ENCODE data around the gene TRPV2. TPM values are rescaled to one million over a fixed set of nuclear protein-coding genes. Genes with fewer than 3 reads are reported as not detected.

The TRPV2 gene
- total RNA-seq, 1 experiment from 2014 or later: 0.41 TPM

DNA sequence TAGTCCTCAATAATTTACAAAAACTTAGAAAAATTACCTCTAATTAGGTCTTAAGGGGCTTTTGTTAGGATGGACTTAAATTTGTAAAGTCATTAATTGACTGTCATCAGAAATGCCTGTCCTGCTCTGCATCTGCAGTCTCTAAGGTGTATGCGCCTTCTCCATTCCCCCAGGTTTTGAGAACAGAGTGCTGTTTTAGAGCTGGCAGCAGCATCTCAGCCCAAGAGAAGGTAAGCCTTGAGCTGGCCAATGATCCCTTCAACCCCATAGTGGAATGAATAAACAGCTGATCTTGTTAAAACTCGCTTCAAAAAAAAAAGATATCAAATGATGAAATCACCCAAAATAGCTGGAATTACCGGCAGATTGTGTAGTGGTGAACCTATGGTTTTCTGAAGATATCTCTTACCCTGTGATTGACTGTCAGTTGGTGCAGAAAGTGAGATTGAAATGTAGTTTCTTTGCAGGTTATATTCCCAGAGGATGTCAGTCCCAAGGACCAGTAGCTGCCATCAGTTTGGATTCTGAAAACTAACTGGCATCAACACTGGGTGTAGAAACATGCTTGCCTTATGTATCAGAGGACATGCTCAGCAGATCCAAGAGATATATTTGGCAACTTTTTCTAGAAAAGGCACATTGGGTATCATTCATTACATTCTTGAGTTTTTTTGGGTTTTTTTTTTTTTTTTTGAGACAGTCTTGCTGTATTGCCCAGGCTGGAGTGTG is 25.7 kb downstream of the TRPV2 start:
- H3K36me3 ChIP-seq (ENCODE audit: control insufficient read depth, insufficient read depth, low read length): peaks cover 24% of the 10 kb centered on the region
- DNase-seq: no peak
- Mint-ChIP-seq H3K36me3 (ENCODE audit: insufficient read depth, unreplicated experiment) (peaks cover 82% of the 10 kb centered on the region), H3K4me1 (ENCODE audit: low read depth, unreplicated experiment) (peaks cover 27% of the 10 kb centered on the region), H3K9me3 (ENCODE audit: unreplicated experiment) (no peaks in the 10 kb centered on the region), H3K4me3 (ENCODE audit: unreplicated experiment) (peak overlapping the region; percentile 86), H3K27ac (ENCODE audit: unreplicated experiment) (peak overlapping the region; percentile 93), H3K27me3 (ENCODE audit: insufficient read depth, unreplicated experiment) (no peaks in the 10 kb centered on the region)
- TF ChIP-seq CTCF (IDR thresholded peaks at IDR 0.05; ENCODE audit: insufficient read depth in 1 of 2, low read depth in 1 of 2, low read length in 1 of 2, severe bottlenecking in 1 of 2, unreplicated experiment in 1 of 2): no peak
- CTCF ChIA-PET: interaction anchor here (0.7 to 1.1 kb wide), 2 partner anchors 13 to 55 kb away, joined by 3 read pairs; no protein-coding TSS in a partner anchor
- no peaks in the 10 kb centered on the region for H3K9me3 ChIP-seq
- BruUV-seq (replicated peaks): no TSS peak
- H3K4me1 ChIP-seq: peaks cover 47% of the 10 kb centered on the region
- 0 out of 2 replicates have a peak overlapping the region, but pooled peaks have one; percentile 1 for H3K4me3 ChIP-seq (ENCODE audit: low read depth, low read length)
- H3K27me3 ChIP-seq (replicated peaks; ENCODE audit: control insufficient read depth, insufficient read depth, low read length): no peaks in the 10 kb centered on the region
- intact Hi-C loops (cut with micrococcal nuclease; ENCODE audit: unreplicated experiment): loop anchor here (5.0 kb wide), 1 partner anchor 154 kb away; no protein-coding TSS in a partner anchor
- POLR2A ChIA-PET: interaction anchor here (1.3 kb wide), 1 partner anchor 580 kb away, joined by 5 read pairs; no protein-coding TSS in a partner anchor

DNA sequence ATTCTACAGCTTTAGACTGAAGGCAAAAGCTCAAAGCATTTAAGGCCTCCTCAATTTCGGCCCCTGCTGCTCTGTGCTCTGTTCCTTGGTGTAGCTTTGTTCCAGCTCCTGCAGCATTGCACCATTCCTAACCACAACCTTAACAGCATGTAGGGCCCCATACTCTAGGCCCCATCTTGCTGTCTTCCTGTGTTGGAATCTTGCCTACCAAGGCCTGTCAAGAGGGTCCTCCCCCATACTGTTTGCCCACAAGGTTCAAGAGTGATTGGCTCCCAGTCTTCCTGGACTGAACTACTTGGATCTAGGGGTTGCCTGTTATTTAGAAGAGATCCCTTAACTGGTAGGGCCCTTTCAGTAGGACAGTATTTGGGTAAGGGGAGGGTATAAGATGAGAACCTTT is 26.8 kb downstream of the TRPV2 start:
- no peaks in the 10 kb centered on the region for H3K9me3 ChIP-seq
- Mint-ChIP-seq H3K27ac (ENCODE audit: unreplicated experiment) (peak overlapping the region; percentile 80), H3K36me3 (ENCODE audit: insufficient read depth, unreplicated experiment) (peaks cover 93% of the 10 kb centered on the region), H3K9me3 (ENCODE audit: unreplicated experiment) (no peaks in the 10 kb centered on the region), H3K4me3 (ENCODE audit: unreplicated experiment) (peak overlapping the region; percentile 86), H3K4me1 (ENCODE audit: low read depth, unreplicated experiment) (peaks cover 19% of the 10 kb centered on the region), H3K27me3 (ENCODE audit: insufficient read depth, unreplicated experiment) (no peaks in the 10 kb centered on the region)
- BruUV-seq (replicated peaks): no TSS peak
- H3K36me3 ChIP-seq (ENCODE audit: control insufficient read depth, insufficient read depth, low read length): peaks cover 25% of the 10 kb centered on the region
- H3K27me3 ChIP-seq (replicated peaks; ENCODE audit: control insufficient read depth, insufficient read depth, low read length): no peaks in the 10 kb centered on the region
- CTCF ChIA-PET: interaction anchor here (1.1 kb wide), 1 partner anchor 14 kb away, joined by 3 read pairs; no protein-coding TSS in a partner anchor
- intact Hi-C loops (cut with micrococcal nuclease; ENCODE audit: unreplicated experiment): loop anchor here (5.0 kb wide), 1 partner anchor 155 kb away; no protein-coding TSS in a partner anchor
- H3K4me3 ChIP-seq (ENCODE audit: low read depth, low read length): no peak overlapping the region
- POLR2A ChIA-PET: interaction anchor here (1.3 kb wide), 1 partner anchor 579 kb away, joined by 5 read pairs; no protein-coding TSS in a partner anchor
- peaks cover 47% of the 10 kb centered on the region for H3K4me1 ChIP-seq
- DNase-seq: no peak
- no peak for TF ChIP-seq CTCF (IDR thresholded peaks at IDR 0.05; ENCODE audit: insufficient read depth in 1 of 2, low read depth in 1 of 2, low read length in 1 of 2, severe bottlenecking in 1 of 2, unreplicated experiment in 1 of 2)

- Mint-ChIP-seq H3K27ac (ENCODE audit: unreplicated experiment) (peak overlapping the region; percentile 80), H3K36me3 (ENCODE audit: insufficient read depth, unreplicated experiment) (peaks cover 100% of the 10 kb centered on the region), H3K4me3 (ENCODE audit: unreplicated experiment) (peak overlapping the region; percentile 86), H3K9me3 (ENCODE audit: unreplicated experiment) (no peaks in the 10 kb centered on the region), H3K4me1 (ENCODE audit: low read depth, unreplicated experiment) (peaks cover 15% of the 10 kb centered on the region), H3K27me3 (ENCODE audit: insufficient read depth, unreplicated experiment) (no peaks in the 10 kb centered on the region)
- POLR2A ChIA-PET: interaction anchor here (0.6 kb wide), 2 partner anchors 11 to 15 kb away, joined by 4 to 5 read pairs; no protein-coding TSS in a partner anchor
- DNase-seq: no peak
- Histone ChIP-seq H3K4me3 (ENCODE audit: low read depth, low read length) (no peak overlapping the region), H3K4me1 (peaks cover 42% of the 10 kb centered on the region), H3K27me3 (replicated peaks; ENCODE audit: control insufficient read depth, insufficient read depth, low read length) (no peaks in the 10 kb centered on the region), H3K9me3 (no peaks in the 10 kb centered on the region), H3K36me3 (ENCODE audit: control insufficient read depth, insufficient read depth, low read length) (peaks cover 25% of the 10 kb centered on the region)
- no TSS peak for BruUV-seq (replicated peaks)
- CTCF ChIA-PET: interaction anchor here (0.8 kb wide), 1 partner anchor 79 kb away, joined by 3 read pairs; no protein-coding TSS in a partner anchor
- no peak for TF ChIP-seq CTCF (IDR thresholded peaks at IDR 0.05; ENCODE audit: insufficient read depth in 1 of 2, low read depth in 1 of 2, low read length in 1 of 2, severe bottlenecking in 1 of 2, unreplicated experiment in 1 of 2)
- intact Hi-C loops (cut with micrococcal nuclease; ENCODE audit: unreplicated experiment): loop anchor here (5.0 kb wide), 1 partner anchor 156 kb away; no protein-coding TSS in a partner anchor
Observed at GRCh38 chr17:16442594-16443510, 27.5 kb downstream of the TRPV2 start.
